Endothelial cell of umbilical vein (primary cell): ENCODE measurements around the gene SEZ6.

Experiments used
- POLR2A ChIP-seq: IDR thresholded peaks from 2 replicates; pipeline ENCODE4 v1.6.1; 2012; ENCODE audit warnings: low read depth, mild to moderate bottlenecking, control low read depth, low read length
- TF ChIP-seq, protein P1 (sequence below): IDR thresholded peaks from 2 replicates; pipeline ENCODE4 v1.6.1; 2011; ENCODE audit not compliant: insufficient read depth, insufficient read length

DNA sequence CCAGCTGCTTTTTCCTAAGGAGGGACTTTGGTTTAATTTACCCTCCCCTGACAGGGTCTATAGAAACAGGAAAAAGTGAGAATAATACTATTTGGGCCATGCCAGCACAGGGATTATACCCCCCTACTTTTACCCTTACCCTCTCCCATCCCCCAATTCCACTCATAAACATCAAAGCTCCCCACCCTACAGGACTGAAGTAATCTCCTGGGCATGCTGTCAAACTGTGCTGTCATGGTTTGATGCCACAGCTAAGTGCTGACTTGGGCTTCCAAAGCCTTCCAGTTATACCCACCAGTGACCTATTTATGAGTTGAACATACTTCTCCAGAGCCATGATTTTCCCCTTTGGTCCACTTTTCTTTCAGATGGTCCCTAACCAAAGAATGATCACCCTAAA is 67.3 kb downstream of the SEZ6 start:
- no peak for TF ChIP-seq POLR2A
- TF ChIP-seq, protein P1, sequence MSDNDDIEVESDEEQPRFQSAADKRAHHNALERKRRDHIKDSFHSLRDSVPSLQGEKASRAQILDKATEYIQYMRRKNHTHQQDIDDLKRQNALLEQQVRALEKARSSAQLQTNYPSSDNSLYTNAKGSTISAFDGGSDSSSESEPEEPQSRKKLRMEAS, result no peak
